Ectodermal cell (in vitro differentiated cells): ENCODE data around the gene SLC26A11.
A peak's percentile ranks its signal among the peaks of the same experiment; 100 is the strongest.

ENCODE experiments used
- H3K27ac ChIP-seq: 2 replicates; pipeline ENCODE4 v1.7.0; 2013; ENCODE audit warnings: mild to moderate bottlenecking, low read depth, low read length; ENCODE audit not compliant: insufficient read depth, poor library complexity, severe bottlenecking
- H3K27me3 ChIP-seq: 2 replicates; pipeline ENCODE4 v1.7.0; 2013; ENCODE audit warnings: mild to moderate bottlenecking, low read length; ENCODE audit not compliant: insufficient read depth, control insufficient read depth, poor library complexity, severe bottlenecking
- H3K36me3 ChIP-seq: one replicate; pipeline ENCODE4 v1.7.0; 2013; ENCODE audit warnings: low read length; ENCODE audit not compliant: control insufficient read depth, insufficient read depth
- H3K4me1 ChIP-seq: one replicate; pipeline ENCODE4 v1.7.0; 2013; ENCODE audit warnings: low read length; ENCODE audit not compliant: control insufficient read depth, insufficient read depth
- H3K4me3 ChIP-seq: 2 replicates; pipeline ENCODE4 v1.7.0; 2013; ENCODE audit warnings: low read depth, low read length, control low read depth; ENCODE audit not compliant: insufficient read depth
- H3K9me3 ChIP-seq: 2 replicates; pipeline ENCODE4 v1.7.0; 2013; ENCODE audit warnings: mild to moderate bottlenecking, low read length, moderate library complexity; ENCODE audit not compliant: control insufficient read depth
- WGBS, 2 experiments: methylation state at CpG; one replicate each; pipeline ENCODE4 v1.1.7; 2013; ENCODE audit warnings: missing lambda C conversion rate in 2 of 2; 5-methylcytosine and 5-hydroxymethylcytosine counted together

Gene SLC26A11

GRCh38 chr17:80261159-80261894 lies 41.1 kb downstream of the SLC26A11 start:
- WGBS, 2 experiments = 2% methylated on average over 45 of the region's 45 CpGs
- Histone ChIP-seq H3K4me1 (peaks cover 9% of the 10 kb centered on the region), H3K27me3 (peaks cover 6% of the 10 kb centered on the region), H3K4me3 (peak overlapping the region; percentile 82), H3K27ac (peak overlapping the region; percentile 95), H3K9me3 (no peaks in the 10 kb centered on the region), H3K36me3 (no peaks in the 10 kb centered on the region)

GRCh38 chr17:80261895-80262279 lies 41.7 kb downstream of the SLC26A11 start:
- Histone ChIP-seq H3K9me3 (no peaks in the 10 kb centered on the region), H3K27me3 (peaks cover 6% of the 10 kb centered on the region), H3K27ac (no peak overlapping the region), H3K4me3 (peak overlapping the region; percentile 82), H3K4me1 (peaks cover 9% of the 10 kb centered on the region), H3K36me3 (no peaks in the 10 kb centered on the region)
- 43 to 46% methylated on average over 8 of the region's 8 CpGs for WGBS, 2 experiments

- H3K27me3 ChIP-seq = peaks cover 6% of the 10 kb centered on the region
- 78 to 79% methylated on average over 3 of the region's 3 CpGs for WGBS, 2 experiments
- H3K36me3 ChIP-seq = no peaks in the 10 kb centered on the region
- H3K4me3 ChIP-seq = no peak overlapping the region
- H3K4me1 ChIP-seq = peaks cover 9% of the 10 kb centered on the region
- H3K27ac ChIP-seq = no peak overlapping the region
- H3K9me3 ChIP-seq = no peaks in the 10 kb centered on the region
These were observed 42.1 kb downstream of the SLC26A11 start for GRCh38 chr17:80262291-80262690.

GRCh38 chr17:80262775-80263244 lies 42.6 kb downstream of the SLC26A11 start:
- Histone ChIP-seq H3K9me3 (no peaks in the 10 kb centered on the region), H3K36me3 (no peaks in the 10 kb centered on the region), H3K27ac (no peak overlapping the region), H3K4me1 (peaks cover 9% of the 10 kb centered on the region), H3K27me3 (peaks cover 6% of the 10 kb centered on the region), H3K4me3 (no peak overlapping the region)
- 87 to 88% methylated on average over 8 of the region's 8 CpGs for WGBS, 2 experiments

- H3K9me3 ChIP-seq = no peaks in the 10 kb centered on the region
- H3K27ac ChIP-seq = no peak overlapping the region
- H3K4me1 ChIP-seq = peaks cover 9% of the 10 kb centered on the region
- peaks cover 6% of the 10 kb centered on the region for H3K27me3 ChIP-seq
- H3K36me3 ChIP-seq = no peaks in the 10 kb centered on the region
- 89 to 90% methylated on average over 19 of the region's 19 CpGs for WGBS, 2 experiments
- H3K4me3 ChIP-seq = no peak overlapping the region
These were observed 43.3 kb downstream of the SLC26A11 start for GRCh38 chr17:80263253-80264204.

- Histone ChIP-seq H3K27ac (no peak overlapping the region), H3K4me3 (no peak overlapping the region), H3K9me3 (no peaks in the 10 kb centered on the region), H3K36me3 (no peaks in the 10 kb centered on the region), H3K27me3 (peaks cover 4% of the 10 kb centered on the region), H3K4me1 (peaks cover 9% of the 10 kb centered on the region)
- WGBS, 2 experiments = 92% methylated on average over 19 of the region's 19 CpGs
These were observed 44.2 kb downstream of the SLC26A11 start for GRCh38 chr17:80264205-80265075.

- WGBS, 2 experiments = 95 to 96% methylated on average over 17 of the region's 17 CpGs
- no peak overlapping the region for H3K27ac ChIP-seq
- H3K4me1 ChIP-seq = peaks cover 10% of the 10 kb centered on the region
- no peaks in the 10 kb centered on the region for H3K36me3 ChIP-seq
- H3K27me3 ChIP-seq = no peaks in the 10 kb centered on the region
- H3K9me3 ChIP-seq = no peaks in the 10 kb centered on the region
- no peak overlapping the region for H3K4me3 ChIP-seq
These were observed 45.2 kb downstream of the SLC26A11 start for GRCh38 chr17:80265205-80266068.

- Histone ChIP-seq H3K27ac (no peak overlapping the region), H3K36me3 (no peaks in the 10 kb centered on the region), H3K4me3 (no peak overlapping the region), H3K9me3 (no peaks in the 10 kb centered on the region), H3K27me3 (no peaks in the 10 kb centered on the region), H3K4me1 (peaks cover 12% of the 10 kb centered on the region)
- 91 to 94% methylated on average over 5 to 6 of the region's 6 CpGs for WGBS, 2 experiments
These were observed 47.2 kb downstream of the SLC26A11 start for GRCh38 chr17:80267391-80267790.

GRCh38 chr17:80268427-80268826 lies 48.2 kb downstream of the SLC26A11 start:
- Histone ChIP-seq H3K36me3 (no peaks in the 10 kb centered on the region), H3K9me3 (no peaks in the 10 kb centered on the region), H3K27me3 (no peaks in the 10 kb centered on the region), H3K27ac (no peak overlapping the region), H3K4me3 (no peak overlapping the region), H3K4me1 (peaks cover 5% of the 10 kb centered on the region)
- 66 to 74% methylated on average over 3 to 4 of the region's 4 CpGs for WGBS, 2 experiments
